HepG2 (cell line): ENCODE data around the gene CDHR5. TPM values are rescaled to one million over a fixed set of nuclear protein-coding genes. Genes with fewer than 3 reads are reported as not detected.

ENCODE experiments used
- ASH2L ChIP-seq: fragments of 300-600, 200-600 bp; sonication (generic); IDR thresholded peaks from 2 replicates; pipeline ENCODE4 v1.7.0; 2017; ENCODE audit warnings: low read depth, mild to moderate bottlenecking, moderate library complexity, mixed read lengths, low read length; ENCODE audit not compliant: insufficient read length
- ATF7-NPFF ChIP-seq: sonication (generic); formaldehyde crosslinking; IDR thresholded peaks from 2 replicates; pipeline ENCODE4 v1.8.1; 2023; ENCODE audit warnings: mild to moderate bottlenecking, low read depth, missing genetic modification reagents, moderate library complexity
- CSRNP1 ChIP-seq: sonication (generic); formaldehyde crosslinking; IDR thresholded peaks from 2 replicates; pipeline ENCODE4 v1.8.1; 2023; ENCODE audit warnings: mild to moderate bottlenecking, missing genetic modification reagents
- ELK4 ChIP-seq: sonication (generic); formaldehyde crosslinking; IDR thresholded peaks from 2 replicates; pipeline ENCODE4 v1.9.0; 2021; ENCODE audit warnings: missing genetic modification reagents, borderline replicate concordance
- HIC2 ChIP-seq: sonication (generic); formaldehyde crosslinking; IDR thresholded peaks from 2 replicates; pipeline ENCODE4 v1.9.0; 2022; ENCODE audit warnings: low read depth, missing genetic modification reagents
- NFATC3 ChIP-seq: sonication (generic); formaldehyde crosslinking; IDR thresholded peaks from 2 replicates; pipeline ENCODE4 v1.5.1; 2020; ENCODE audit warnings: mild to moderate bottlenecking, missing genetic modification reagents
- PAX8 ChIP-seq: sonication (generic); formaldehyde crosslinking; IDR thresholded peaks from 2 replicates; pipeline ENCODE4 v1.8.0; 2022; ENCODE audit warnings: mild to moderate bottlenecking, missing genetic modification reagents, borderline replicate concordance
- PHF20 ChIP-seq: sonication (generic); formaldehyde crosslinking; IDR thresholded peaks from 2 replicates; pipeline ENCODE4 v1.5.0; 2020; ENCODE audit warnings: mild to moderate bottlenecking, missing genetic modification reagents
- PLSCR1 ChIP-seq: sonication (generic); formaldehyde crosslinking; IDR thresholded peaks from 2 replicates; pipeline ENCODE4 v1.5.0; 2020; ENCODE audit warnings: missing genetic modification reagents, mild to moderate bottlenecking, borderline replicate concordance
- PRDM15 ChIP-seq: sonication (generic); formaldehyde crosslinking; IDR thresholded peaks from 2 replicates; pipeline ENCODE4 v1.4.0; 2020; ENCODE audit warnings: missing genetic modification reagents
- SKI ChIP-seq: fragments of 450-650 bp; IDR thresholded peaks from one replicate; pipeline ENCODE4 v1.6.1; 2018; ENCODE audit warnings: mild to moderate bottlenecking; ENCODE audit not compliant: partially characterized antibody
- SPEN ChIP-seq: sonication (generic); formaldehyde crosslinking; IDR thresholded peaks from 2 replicates; pipeline ENCODE4 v1.5.1; 2020; ENCODE audit warnings: low read depth, mild to moderate bottlenecking, missing genetic modification reagents
- TARDBP ChIP-seq: sonication (generic); formaldehyde crosslinking; IDR thresholded peaks from 2 replicates; pipeline ENCODE4 v1.8.0; 2022; ENCODE audit warnings: mild to moderate bottlenecking, missing genetic modification reagents
- ZBTB49 ChIP-seq: sonication (generic); formaldehyde crosslinking; IDR thresholded peaks from 2 replicates; pipeline ENCODE4 v1.4.0; 2020; ENCODE audit warnings: missing genetic modification reagents, borderline replicate concordance
- ZNF282 ChIP-seq: fragments of 450-650 bp; IDR thresholded peaks from 2 replicates; pipeline ENCODE4 v1.6.1; 2018; ENCODE audit not compliant: partially characterized antibody
- ZNF547 ChIP-seq: sonication (generic); formaldehyde crosslinking; IDR thresholded peaks from 2 replicates; pipeline ENCODE4 v1.5.1; 2020; ENCODE audit warnings: mild to moderate bottlenecking, missing genetic modification reagents
- polyA plus RNA-seq, 8 experiments: library from polyadenylated mRNA; depleted of rRNA in 3 of 8; stranded (reverse) in 7 of 8; unstranded in 1 of 8; fragments of >200 nt; fragmentation: Illumina TruSeq in 4 of 8; extraction: Trizol in 4 of 8; gene quantifications; 2 replicates each; pipeline versions ENCODE4 v1.2.1 to v1.2.3, GENCODE V29; 2011 to 2016; ENCODE audit warnings: low read depth in 4 of 8, missing spikeins in 1 of 8, mixed read lengths in 1 of 8; ENCODE audit not compliant: insufficient read depth in 1 of 8
- total RNA-seq, 5 experiments: library from RNA; depleted of rRNA; stranded (reverse); fragments of >200 nt; fragmentation: Illumina TruSeq; extraction: Trizol; gene quantifications; 2 replicates each; pipeline ENCODE4 v1.2.3, GENCODE V29; 2016; ENCODE audit warnings: low read depth in 1 of 5

Gene CDHR5
- total and polyA plus RNA-seq, 2 of the 13 experiments (the other 11 are each of a cell fraction or from before 2014, with no cell fraction given) = 0.46 to 0.71 TPM

- TF ChIP-seq SPEN (CRISPR knock-in tag) = 0 out of 2 replicates have a peak, but pooled peaks have one; percentile 15
- no peak for TF ChIP-seq ASH2L
- no peak for TF ChIP-seq ZNF547
- TF ChIP-seq NFATC3 (CRISPR knock-in tag) = no peak
- TF ChIP-seq CSRNP1 (CRISPR knock-in tag) = no peak
- TF ChIP-seq PLSCR1 (CRISPR knock-in tag) = no peak
- no peak for TF ChIP-seq PRDM15 (CRISPR knock-in tag)
- TF ChIP-seq PAX8 (CRISPR knock-in tag) = no peak
- TF ChIP-seq TARDBP = no peak
- TF ChIP-seq HIC2 = no peak
- peak; percentile 28; the same call in 1 of the 2 replicates for TF ChIP-seq PHF20 (CRISPR knock-in tag)
- TF ChIP-seq SKI = peak; percentile 88
- no peak for TF ChIP-seq ZBTB49 (CRISPR knock-in tag)
- no peak for TF ChIP-seq ZNF282
- no peak for TF ChIP-seq ELK4 (CRISPR knock-in tag)
- TF ChIP-seq ATF7-NPFF (CRISPR knock-in tag) = no peak; the same call in 1 of the 2 replicates
These were observed 56.2 kb downstream of the CDHR5 start (continued) for GRCh38 chr11:568306-569157.
